ENCODE measurements around the gene PDIK1L.
"Not testable (repeated sequence)": the region's sequence is repeated elsewhere in the genome, so short reads cannot be mapped to it uniquely, and the experiment has no call there.

The PDIK1L gene

GRCh38 chr1:26092422-26092821 is 19.2 kb upstream of the PDIK1L start:
- no peak for DNase-seq

- not testable (repeated sequence) for DNase-seq
These were observed 18.1 kb upstream of the PDIK1L start for GRCh38 chr1:26093569-26093968.

GRCh38 chr1:26094076-26094669 is 17.5 kb upstream of the PDIK1L start:
- no peak for DNase-seq

- no peak for DNase-seq
These were observed 16.8 kb upstream of the PDIK1L start for GRCh38 chr1:26094677-26095383.

- DNase-seq: no peak
These were observed 15.2 kb upstream of the PDIK1L start for GRCh38 chr1:26096471-26096870.

- no peak for DNase-seq
These were observed 13.9 kb upstream of the PDIK1L start for GRCh38 chr1:26097696-26098095.

- no peak for DNase-seq
These were observed 13.0 kb upstream of the PDIK1L start for GRCh38 chr1:26098602-26099001.

- DNase-seq: no peak
These were observed 11.8 kb upstream of the PDIK1L start for GRCh38 chr1:26099780-26100179.

- DNase-seq: not testable (repeated sequence)
These were observed 11.4 kb upstream of the PDIK1L start for GRCh38 chr1:26100204-26100603.

GRCh38 chr1:26102119-26102518 is 9.5 kb upstream of the PDIK1L start:
- no peak for DNase-seq

GRCh38 chr1:26102526-26102925 is 9.1 kb upstream of the PDIK1L start:
- DNase-seq: no peak

- DNase-seq: not testable (repeated sequence)
These were observed 6.4 kb upstream of the PDIK1L start for GRCh38 chr1:26105226-26105548.

- DNase-seq: no peak
These were observed 2.1 kb upstream of the PDIK1L start for GRCh38 chr1:26109229-26110164.

GRCh38 chr1:26110731-26111529 is 694 bp upstream of the PDIK1L start:
- DNase-seq: peak; percentile 77

- no peak for DNase-seq
These were observed 767 bp downstream of the PDIK1L start for GRCh38 chr1:26112407-26112775.

GRCh38 chr1:26114165-26114927 is 2.7 kb downstream of the PDIK1L start:
- DNase-seq: no peak

GRCh38 chr1:26119892-26120608 is 8.4 kb downstream of the PDIK1L start:
- no peak for DNase-seq

- DNase-seq: no peak
These were observed 10.5 kb downstream of the PDIK1L start for GRCh38 chr1:26121854-26122773.

- DNase-seq: no peak
These were observed 11.7 kb downstream of the PDIK1L start for GRCh38 chr1:26122988-26123973.
